SK-N-SH (cell line): Measurements from ENCODE around the gene DUOX2.

Experiments used
- CTCF ChIP-seq: fragments of 200-600 bp; sonication (generic); IDR thresholded peaks from 2 replicates; pipeline ENCODE4 v1.6.1; 2017; ENCODE audit warnings: antibody characterized with exemption, mild to moderate bottlenecking, moderate library complexity
- EP300 ChIP-seq, 2 experiments: IDR thresholded peaks; 2 replicates each; pipeline versions ENCODE4 v1.4.0 to v1.6.1; 2012; ENCODE audit warnings: borderline replicate concordance in 1 of 2, low read depth in 1 of 2, low read length in 1 of 2
- MAX ChIP-seq: IDR thresholded peaks from 2 replicates; pipeline ENCODE4 v1.4.0; 2012; ENCODE audit warnings: low read depth
- RAD21 ChIP-seq: IDR thresholded peaks from 2 replicates; pipeline ENCODE4 v1.6.1; 2012; ENCODE audit warnings: mild to moderate bottlenecking, low read length
- RFX5 ChIP-seq: IDR thresholded peaks from 2 replicates; pipeline ENCODE4 v1.6.1; 2012; ENCODE audit warnings: mild to moderate bottlenecking, improper control_type of control experiment, low read length
- SIN3A ChIP-seq: IDR thresholded peaks from 2 replicates; pipeline ENCODE4 v1.6.1; 2012; ENCODE audit warnings: low read depth, mild to moderate bottlenecking, low read length, moderate library complexity, borderline replicate concordance
- USF1 ChIP-seq: IDR thresholded peaks from 2 replicates; pipeline ENCODE4 v1.4.0; 2012; ENCODE audit warnings: low read depth, borderline replicate concordance
- TF ChIP-seq, protein P1 (sequence below): IDR thresholded peaks from 2 replicates; pipeline ENCODE4 v1.6.1; 2012; ENCODE audit warnings: mild to moderate bottlenecking, low read depth, low read length, moderate library complexity

GRCh38 chr15:45136378-45136764, 22.4 kb upstream of the DUOX2 start:
- TF ChIP-seq CTCF (no peak; the same call in 1 of the 2 replicates), USF1 (no peak), RAD21 (no peak), MAX (no peak), SIN3A (no peak), EP300 (IDR thresholded peaks at IDR 0.05; ENCODE audit: borderline replicate concordance in 1 of 2, low read depth in 1 of 2, low read length in 1 of 2) (no peak), RFX5 (no peak)
- TF ChIP-seq, protein P1, sequence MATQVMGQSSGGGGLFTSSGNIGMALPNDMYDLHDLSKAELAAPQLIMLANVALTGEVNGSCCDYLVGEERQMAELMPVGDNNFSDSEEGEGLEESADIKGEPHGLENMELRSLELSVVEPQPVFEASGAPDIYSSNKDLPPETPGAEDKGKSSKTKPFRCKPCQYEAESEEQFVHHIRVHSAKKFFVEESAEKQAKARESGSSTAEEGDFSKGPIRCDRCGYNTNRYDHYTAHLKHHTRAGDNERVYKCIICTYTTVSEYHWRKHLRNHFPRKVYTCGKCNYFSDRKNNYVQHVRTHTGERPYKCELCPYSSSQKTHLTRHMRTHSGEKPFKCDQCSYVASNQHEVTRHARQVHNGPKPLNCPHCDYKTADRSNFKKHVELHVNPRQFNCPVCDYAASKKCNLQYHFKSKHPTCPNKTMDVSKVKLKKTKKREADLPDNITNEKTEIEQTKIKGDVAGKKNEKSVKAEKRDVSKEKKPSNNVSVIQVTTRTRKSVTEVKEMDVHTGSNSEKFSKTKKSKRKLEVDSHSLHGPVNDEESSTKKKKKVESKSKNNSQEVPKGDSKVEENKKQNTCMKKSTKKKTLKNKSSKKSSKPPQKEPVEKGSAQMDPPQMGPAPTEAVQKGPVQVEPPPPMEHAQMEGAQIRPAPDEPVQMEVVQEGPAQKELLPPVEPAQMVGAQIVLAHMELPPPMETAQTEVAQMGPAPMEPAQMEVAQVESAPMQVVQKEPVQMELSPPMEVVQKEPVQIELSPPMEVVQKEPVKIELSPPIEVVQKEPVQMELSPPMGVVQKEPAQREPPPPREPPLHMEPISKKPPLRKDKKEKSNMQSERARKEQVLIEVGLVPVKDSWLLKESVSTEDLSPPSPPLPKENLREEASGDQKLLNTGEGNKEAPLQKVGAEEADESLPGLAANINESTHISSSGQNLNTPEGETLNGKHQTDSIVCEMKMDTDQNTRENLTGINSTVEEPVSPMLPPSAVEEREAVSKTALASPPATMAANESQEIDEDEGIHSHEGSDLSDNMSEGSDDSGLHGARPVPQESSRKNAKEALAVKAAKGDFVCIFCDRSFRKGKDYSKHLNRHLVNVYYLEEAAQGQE, result no peak
